Stimulated activated naive CD8-positive, alpha-beta T cell treated with anti-CD3 and anti-CD28 coated beads, Interleukin-15, amount 100 ng/mL, for 72 hours (primary cell): ENCODE results near the gene NLRC4.
A peak's percentile ranks its signal among the peaks of the same experiment; 100 is the strongest.
"Not testable (repeated sequence)": the region's sequence is repeated elsewhere in the genome, so short reads cannot be mapped to it uniquely, and the experiment has no call there.

Source experiments
- ATAC-seq: fragments of 150-1000 bp; cut with Tn5 transposase; 2 replicates; pipeline ENCODE4 v1.10.0; 2021; ENCODE audit warnings: mild to moderate bottlenecking, moderate library complexity
- DNase-seq, 2 donors: peaks; one replicate each; pipeline ENCODE4 v3.0.0; 2021 to 2022
- H3K27ac Mint-ChIP-seq, 2 donors: one replicate each; pipeline ENCODE4 v1.8.0; 2022; ENCODE audit warnings: mild to moderate bottlenecking in 2 of 2, mixed read lengths in 2 of 2, moderate library complexity in 2 of 2
- H3K27me3 Mint-ChIP-seq: one replicate; pipeline ENCODE4 v1.8.0; 2022; ENCODE audit warnings: mixed read lengths
- H3K4me1 Mint-ChIP-seq: one replicate; pipeline ENCODE4 v1.8.0; 2022; ENCODE audit warnings: mild to moderate bottlenecking, mixed read lengths
- H3K4me3 Mint-ChIP-seq, 2 donors: one replicate each; pipeline ENCODE4 v1.8.0; 2022; ENCODE audit warnings: mild to moderate bottlenecking in 2 of 2, mixed read lengths in 2 of 2, moderate library complexity in 1 of 2
- H3K9me3 Mint-ChIP-seq, 2 donors: one replicate each; pipeline ENCODE4 v1.8.0; 2022; ENCODE audit warnings: mixed read lengths in 2 of 2

Gene NLRC4

GRCh38 chr2:32220445-32220844 is 44.2 kb downstream of the NLRC4 start:
- H3K27me3 Mint-ChIP-seq: no peaks in the 10 kb centered on the region
- no peak for DNase-seq
- H3K27ac Mint-ChIP-seq: no peak overlapping the region
- H3K9me3 Mint-ChIP-seq: no peaks in the 10 kb centered on the region
- H3K4me3 Mint-ChIP-seq: no peak overlapping the region
- ATAC-seq: no peak
- H3K4me1 Mint-ChIP-seq: no peaks in the 10 kb centered on the region

GRCh38 chr2:32212295-32212694 is 52.4 kb downstream of the NLRC4 start:
- DNase-seq (no peak), ATAC-seq (no peak)
- Mint-ChIP-seq H3K4me1 (no peaks in the 10 kb centered on the region), H3K4me3 (no peak overlapping the region), H3K27ac (no peak overlapping the region), H3K9me3 (no peaks in the 10 kb centered on the region), H3K27me3 (no peaks in the 10 kb centered on the region)

GRCh38 chr2:32210767-32211408 is 53.8 kb downstream of the NLRC4 start:
- H3K4me1 Mint-ChIP-seq: no peaks in the 10 kb centered on the region
- H3K9me3 Mint-ChIP-seq: no peaks in the 10 kb centered on the region
- H3K4me3 Mint-ChIP-seq: no peak overlapping the region
- ATAC-seq: no peak
- H3K27me3 Mint-ChIP-seq: no peaks in the 10 kb centered on the region
- peak overlapping the region in 1 of 2 donors; percentile 63 for H3K27ac Mint-ChIP-seq
- no peak for DNase-seq

GRCh38 chr2:32203428-32203827 is 61.3 kb downstream of the NLRC4 start:
- H3K27me3 Mint-ChIP-seq, ATAC-seq, H3K4me1 Mint-ChIP-seq, H3K4me3 Mint-ChIP-seq, H3K27ac Mint-ChIP-seq, H3K9me3 Mint-ChIP-seq, DNase-seq: not testable (repeated sequence)

GRCh38 chr2:32200814-32201213 is 63.9 kb downstream of the NLRC4 start:
- Mint-ChIP-seq H3K27ac (peak overlapping the region in 1 of 2 donors; percentile 27), H3K4me1 (no peaks in the 10 kb centered on the region), H3K9me3 (no peaks in the 10 kb centered on the region), H3K4me3 (no peak overlapping the region), H3K27me3 (no peaks in the 10 kb centered on the region)
- DNase-seq (no peak), ATAC-seq (no peak)

- DNase-seq (no peak), ATAC-seq (no peak)
- Mint-ChIP-seq H3K27me3 (no peaks in the 10 kb centered on the region), H3K4me1 (peaks cover 26% of the 10 kb centered on the region), H3K4me3 (no peak overlapping the region), H3K9me3 (no peaks in the 10 kb centered on the region), H3K27ac (peak overlapping the region; percentile 14 to 27)
Measured at GRCh38 chr2:32192418-32192817, 72.3 kb downstream of the NLRC4 start.

- H3K27ac Mint-ChIP-seq: no peak overlapping the region
- no peak overlapping the region for H3K4me3 Mint-ChIP-seq
- ATAC-seq (no peak), DNase-seq (no peak)
- no peaks in the 10 kb centered on the region for H3K9me3 Mint-ChIP-seq
- H3K4me1 Mint-ChIP-seq: peaks cover 26% of the 10 kb centered on the region
- H3K27me3 Mint-ChIP-seq: no peaks in the 10 kb centered on the region
Measured at GRCh38 chr2:32189011-32189410, 75.7 kb downstream of the NLRC4 start.

GRCh38 chr2:32182667-32183066 is 82.0 kb downstream of the NLRC4 start:
- DNase-seq (no peak), ATAC-seq (no peak)
- no peak overlapping the region for H3K4me3 Mint-ChIP-seq
- no peaks in the 10 kb centered on the region for H3K4me1 Mint-ChIP-seq
- no peaks in the 10 kb centered on the region for H3K9me3 Mint-ChIP-seq
- no peaks in the 10 kb centered on the region for H3K27me3 Mint-ChIP-seq
- no peak overlapping the region for H3K27ac Mint-ChIP-seq
